ENCODE measurements around the gene CITED2. TPM values are rescaled to one million over a fixed set of nuclear protein-coding genes. Genes with fewer than 3 reads are reported as not detected.
A peak's percentile ranks its signal among the peaks of the same experiment; 100 is the strongest.
"Not testable (repeated sequence)": the region's sequence is repeated elsewhere in the genome, so short reads cannot be mapped to it uniquely, and the experiment has no call there.

The CITED2 gene
- 133 TPM for total RNA-seq
- long read RNA-seq, transcript CITED2-201 (2 exons, 2,354 nt): major isoform, 18 of 21 reads
- long read RNA-seq, partial matches to known transcripts: 3 of 21 reads
- long read RNA-seq, other reads (novel, unspliced or antisense): 0 of 21 reads

- intact Hi-C loops (cut with DNase I): loop anchor here (5.0 to 10.0 kb wide), 3 partner anchors 140 to 708 kb away; no protein-coding TSS in a partner anchor
- ATAC-seq (ENCODE audit: poor library complexity) (peak; percentile 79), DNase-seq (peak; percentile 95)
Measured at GRCh38 chr6:139374357-139375225, at the start of gene CITED2. Gene CITED2 (minus strand): TSS chr6:139374648. CDS start chr6:139373944, 704 bp downstream.

- intact Hi-C loops (cut with DNase I): no loop called here
- ATAC-seq (ENCODE audit: poor library complexity): no peak
Measured at GRCh38 chr6:139423037-139423703, 48.7 kb upstream of the CITED2 start.

GRCh38 chr6:139422105-139423036, 47.9 kb upstream of the CITED2 start:
- no peak for DNase-seq
- intact Hi-C loops (cut with DNase I): no loop called here
- ATAC-seq (ENCODE audit: poor library complexity): no peak

More at GRCh38 chr6:139423037-139423703, 48.7 kb upstream of the CITED2 start:
- DNase-seq: no peak

GRCh38 chr6:139418481-139419132, 44.2 kb upstream of the CITED2 start:
- no peak for ATAC-seq (ENCODE audit: poor library complexity)
- no peak for DNase-seq
- intact Hi-C loops (cut with DNase I): no loop called here

GRCh38 chr6:139416146-139416545, 41.7 kb upstream of the CITED2 start:
- ATAC-seq (ENCODE audit: poor library complexity) (no peak), DNase-seq (no peak)
- intact Hi-C loops (cut with DNase I): no loop called here

- no peak for ATAC-seq (ENCODE audit: poor library complexity)
- DNase-seq: no peak
- intact Hi-C loops (cut with DNase I): no loop called here
Measured at GRCh38 chr6:139415365-139415764, 40.9 kb upstream of the CITED2 start.

- ATAC-seq (ENCODE audit: poor library complexity); intact Hi-C loops (cut with DNase I); DNase-seq: not testable (repeated sequence)
Measured at GRCh38 chr6:139412103-139412502, 37.7 kb upstream of the CITED2 start.

- intact Hi-C loops (cut with DNase I): no loop called here
- ATAC-seq (ENCODE audit: poor library complexity) (no peak), DNase-seq (no peak)
Measured at GRCh38 chr6:139409026-139409425, 34.6 kb upstream of the CITED2 start.

- ATAC-seq (ENCODE audit: poor library complexity): no peak
- intact Hi-C loops (cut with DNase I): no loop called here
Measured at GRCh38 chr6:139407718-139408222, 33.3 kb upstream of the CITED2 start.

GRCh38 chr6:139406577-139407343, 32.3 kb upstream of the CITED2 start:
- DNase-seq: no peak
- intact Hi-C loops (cut with DNase I): no loop called here
- ATAC-seq (ENCODE audit: poor library complexity): no peak

More at GRCh38 chr6:139407718-139408222, 33.3 kb upstream of the CITED2 start:
- DNase-seq: no peak

GRCh38 chr6:139402876-139403386, 28.5 kb upstream of the CITED2 start:
- ATAC-seq (ENCODE audit: poor library complexity) (peak; percentile 93), DNase-seq (no peak)
- intact Hi-C loops (cut with DNase I): no loop called here

GRCh38 chr6:139398658-139399057, 24.2 kb upstream of the CITED2 start:
- no peak for ATAC-seq (ENCODE audit: poor library complexity)
- DNase-seq: no peak
- intact Hi-C loops (cut with DNase I): no loop called here

- ATAC-seq (ENCODE audit: poor library complexity) (no peak), DNase-seq (no peak)
- intact Hi-C loops (cut with DNase I): no loop called here
Measured at GRCh38 chr6:139395891-139396301, 21.4 kb upstream of the CITED2 start.

GRCh38 chr6:139395371-139395770, 20.9 kb upstream of the CITED2 start:
- intact Hi-C loops (cut with DNase I): no loop called here
- no peak for ATAC-seq (ENCODE audit: poor library complexity)
- DNase-seq: no peak

GRCh38 chr6:139394027-139394649, 19.7 kb upstream of the CITED2 start:
- no peak for ATAC-seq (ENCODE audit: poor library complexity)
- intact Hi-C loops (cut with DNase I): no loop called here
- no peak for DNase-seq

- intact Hi-C loops (cut with DNase I): no loop called here
- DNase-seq (no peak), ATAC-seq (ENCODE audit: poor library complexity) (no peak)
Measured at GRCh38 chr6:139392794-139393193, 18.3 kb upstream of the CITED2 start.

GRCh38 chr6:139391709-139392108, 17.3 kb upstream of the CITED2 start:
- no peak for ATAC-seq (ENCODE audit: poor library complexity)
- intact Hi-C loops (cut with DNase I): no loop called here
- DNase-seq: no peak
